Upper lobe of left lung (tissue), 4 donors: Measurements from ENCODE around the gene SGSH.
"Not testable (repeated sequence)": the region's sequence is repeated elsewhere in the genome, so short reads cannot be mapped to it uniquely, and the experiment has no call there.

Experiments used
- EP300 ChIP-seq, 4 donors: sonication (generic); formaldehyde crosslinking; IDR thresholded peaks; one replicate each; pipeline ENCODE4 v1.5.1; 2017; ENCODE audit warnings: antibody characterized with exemption in 4 of 4, control low read depth in 2 of 4
- POLR2A ChIP-seq, 4 donors: fragments of 450-650 bp; IDR thresholded peaks; one replicate each; pipeline ENCODE4 v1.5.1; 2016 to 2017; ENCODE audit warnings: antibody characterized with exemption in 4 of 4, mild to moderate bottlenecking in 2 of 4
- POLR2AphosphoS5 ChIP-seq, 2 donors: sonication (generic); formaldehyde crosslinking; IDR thresholded peaks; one replicate each; pipeline ENCODE4 v1.5.1; 2017; ENCODE audit warnings: antibody characterized with exemption in 2 of 2

DNA sequence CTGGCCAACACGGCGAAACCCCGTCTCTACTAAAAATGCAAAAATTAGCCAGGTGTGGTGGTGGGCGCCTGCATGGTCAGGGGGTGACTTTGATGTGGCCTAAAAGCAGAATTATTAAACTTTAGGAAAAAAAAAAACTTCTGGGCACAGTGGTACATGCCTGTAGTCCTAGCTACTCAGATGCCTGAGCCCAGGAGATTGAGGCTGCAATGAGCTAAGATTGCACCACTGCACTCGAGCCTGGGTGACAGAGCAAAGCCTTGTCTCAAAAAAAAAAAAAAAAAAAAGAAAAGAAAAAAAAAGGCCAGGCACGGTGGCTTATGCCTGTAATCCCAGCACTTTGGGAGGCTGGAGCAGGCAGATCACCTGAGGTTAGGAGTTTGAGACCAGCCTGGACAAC, 20.8 kb downstream of the SGSH start:
- not testable (repeated sequence) for TF ChIP-seq POLR2A, POLR2AphosphoS5, EP300 (IDR thresholded peaks at IDR 0.05)
